SJSA1 (cell line): ENCODE measurements around the gene ATOH8. TPM values are rescaled to one million over a fixed set of nuclear protein-coding genes. Genes with fewer than 3 reads are reported as not detected.

Experiments used
- DNase-seq, 2 experiments: peaks; one replicate each; pipeline ENCODE4 v3.0.0-alpha.2; 2015 to 2020; ENCODE audit warnings: low spot score in 2 of 2, low read depth in 1 of 2
- H3K27ac ChIP-seq: fragments of 250-450 bp; sonication (Bioruptor Pico); 2 replicates; pipeline ENCODE4 v1.5.1; 2020; ENCODE audit warnings: mild to moderate bottlenecking, moderate library complexity
- H3K27me3 ChIP-seq: fragments of 250-450 bp; sonication (Bioruptor Pico); replicated peaks from 2 replicates; pipeline ENCODE4 v1.5.1; 2020; ENCODE audit warnings: mild to moderate bottlenecking, moderate library complexity
- H3K36me3 ChIP-seq: fragments of 250-450 bp; sonication (Bioruptor Pico); 2 replicates; pipeline ENCODE4 v1.5.1; 2020; ENCODE audit warnings: mild to moderate bottlenecking
- H3K4me1 ChIP-seq: fragments of 250-450 bp; sonication (Bioruptor Pico); replicated peaks from 2 replicates; pipeline ENCODE4 v1.6.1; 2021; ENCODE audit warnings: mild to moderate bottlenecking
- H3K4me3 ChIP-seq: fragments of 250-450 bp; sonication (Bioruptor Pico); 2 replicates; pipeline ENCODE4 v1.5.1; 2020; ENCODE audit warnings: mild to moderate bottlenecking
- H3K9me3 ChIP-seq: fragments of 250-450 bp; sonication (Bioruptor Pico); replicated peaks from 2 replicates; pipeline ENCODE4 v1.5.1; 2020; ENCODE audit warnings: mild to moderate bottlenecking
- total RNA-seq: library from RNA; depleted of rRNA; stranded (reverse); fragments of >200 nt; shearing (Covaris generic); gene quantifications from 2 replicates; pipeline ENCODE4 v1.2.3, GENCODE V29; 2014

ATOH8 gene
- total RNA-seq, 1 experiment from 2014 or later = 16.4 TPM

- H3K27me3 ChIP-seq = no peaks in the 10 kb centered on the region
- H3K4me1 ChIP-seq = peaks cover 11% of the 10 kb centered on the region
- H3K36me3 ChIP-seq = peaks cover 31% of the 10 kb centered on the region
- H3K27ac ChIP-seq = no peak overlapping the region
- no peak overlapping the region for H3K4me3 ChIP-seq
- DNase-seq = no peak
- H3K9me3 ChIP-seq = no peaks in the 10 kb centered on the region
Measured at GRCh38 chr2:85779641-85780315, 26.0 kb downstream of the ATOH8 start.

- no peaks in the 10 kb centered on the region for H3K27me3 ChIP-seq
- DNase-seq = no peak
- peaks cover 31% of the 10 kb centered on the region for H3K36me3 ChIP-seq
- H3K4me3 ChIP-seq = no peak overlapping the region
- H3K9me3 ChIP-seq = no peaks in the 10 kb centered on the region; the same call in 1 of the 2 replicates
- peaks cover 11% of the 10 kb centered on the region for H3K4me1 ChIP-seq
- no peak overlapping the region for H3K27ac ChIP-seq
Measured at GRCh38 chr2:85780316-85781012, 26.7 kb downstream of the ATOH8 start.

GRCh38 chr2:85781013-85781332 lies 27.2 kb downstream of the ATOH8 start:
- no peaks in the 10 kb centered on the region for H3K27me3 ChIP-seq
- H3K27ac ChIP-seq = no peak overlapping the region
- peaks cover 31% of the 10 kb centered on the region for H3K36me3 ChIP-seq
- H3K4me1 ChIP-seq = peaks cover 13% of the 10 kb centered on the region
- no peak overlapping the region for H3K4me3 ChIP-seq
- no peaks in the 10 kb centered on the region; the same call in 1 of the 2 replicates for H3K9me3 ChIP-seq
- DNase-seq = no peak

- H3K27me3 ChIP-seq = no peaks in the 10 kb centered on the region
- H3K4me3 ChIP-seq = no peak overlapping the region
- H3K36me3 ChIP-seq = peaks cover 31% of the 10 kb centered on the region
- no peaks in the 10 kb centered on the region; the same call in 1 of the 2 replicates for H3K9me3 ChIP-seq
- H3K27ac ChIP-seq = no peak overlapping the region
- DNase-seq = no peak
- H3K4me1 ChIP-seq = peaks cover 17% of the 10 kb centered on the region
Measured at GRCh38 chr2:85783796-85784195, 30.0 kb downstream of the ATOH8 start.

- no peak for DNase-seq
- no peaks in the 10 kb centered on the region; the same call in 1 of the 2 replicates for H3K9me3 ChIP-seq
- no peak overlapping the region for H3K27ac ChIP-seq
- no peak overlapping the region for H3K4me3 ChIP-seq
- no peaks in the 10 kb centered on the region for H3K27me3 ChIP-seq
- H3K4me1 ChIP-seq = peaks cover 19% of the 10 kb centered on the region
- peaks cover 31% of the 10 kb centered on the region for H3K36me3 ChIP-seq
Measured at GRCh38 chr2:85784474-85784986, 30.7 kb downstream of the ATOH8 start.

- Histone ChIP-seq H3K36me3 (peaks cover 28% of the 10 kb centered on the region), H3K9me3 (no peaks in the 10 kb centered on the region; the same call in 1 of the 2 replicates), H3K4me1 (peaks cover 19% of the 10 kb centered on the region), H3K4me3 (no peak overlapping the region), H3K27ac (no peak overlapping the region), H3K27me3 (no peaks in the 10 kb centered on the region)
- DNase-seq = peak in 1 of 2 experiments; percentile 53
Measured at GRCh38 chr2:85785027-85785822, 31.4 kb downstream of the ATOH8 start.

GRCh38 chr2:85785871-85786270 lies 32.1 kb downstream of the ATOH8 start:
- peaks cover 19% of the 10 kb centered on the region for H3K4me1 ChIP-seq
- DNase-seq = no peak
- no peaks in the 10 kb centered on the region for H3K27me3 ChIP-seq
- no peak overlapping the region for H3K4me3 ChIP-seq
- peaks cover 25% of the 10 kb centered on the region for H3K36me3 ChIP-seq
- H3K9me3 ChIP-seq = no peaks in the 10 kb centered on the region; the same call in 1 of the 2 replicates
- no peak overlapping the region for H3K27ac ChIP-seq

- no peak overlapping the region for H3K4me3 ChIP-seq
Measured at GRCh38 chr2:85786444-85786843, 32.7 kb downstream of the ATOH8 start.

GRCh38 chr2:85786865-85787264 lies 33.1 kb downstream of the ATOH8 start:
- DNase-seq = no peak
- H3K9me3 ChIP-seq = no peaks in the 10 kb centered on the region; the same call in 1 of the 2 replicates
- no peaks in the 10 kb centered on the region for H3K27me3 ChIP-seq
- no peak overlapping the region for H3K4me3 ChIP-seq
- H3K4me1 ChIP-seq = peaks cover 22% of the 10 kb centered on the region
- H3K27ac ChIP-seq = no peak overlapping the region
- H3K36me3 ChIP-seq = peaks cover 20% of the 10 kb centered on the region

More at GRCh38 chr2:85786444-85786843, 32.7 kb downstream of the ATOH8 start:
- peaks cover 19% of the 10 kb centered on the region for H3K4me1 ChIP-seq
- no peak for DNase-seq
- peaks cover 20% of the 10 kb centered on the region for H3K36me3 ChIP-seq
- no peak overlapping the region for H3K27ac ChIP-seq
- H3K9me3 ChIP-seq = no peaks in the 10 kb centered on the region; the same call in 1 of the 2 replicates
- H3K27me3 ChIP-seq = no peaks in the 10 kb centered on the region

- Histone ChIP-seq H3K4me1 (peaks cover 28% of the 10 kb centered on the region), H3K36me3 (peaks cover 17% of the 10 kb centered on the region), H3K27ac (no peak overlapping the region), H3K4me3 (no peak overlapping the region), H3K9me3 (no peaks in the 10 kb centered on the region; the same call in 1 of the 2 replicates), H3K27me3 (no peaks in the 10 kb centered on the region)
- no peak for DNase-seq
Measured at GRCh38 chr2:85787282-85787980, 33.6 kb downstream of the ATOH8 start.

GRCh38 chr2:85787981-85788340 lies 34.2 kb downstream of the ATOH8 start:
- no peak for DNase-seq
- Histone ChIP-seq H3K4me3 (no peak overlapping the region), H3K36me3 (peaks cover 14% of the 10 kb centered on the region), H3K9me3 (no peaks in the 10 kb centered on the region; the same call in 1 of the 2 replicates), H3K4me1 (peaks cover 33% of the 10 kb centered on the region), H3K27ac (no peak overlapping the region), H3K27me3 (no peaks in the 10 kb centered on the region)

GRCh38 chr2:85788603-85789002 lies 34.8 kb downstream of the ATOH8 start:
- H3K4me1 ChIP-seq = peaks cover 40% of the 10 kb centered on the region
- no peak for DNase-seq
- peaks cover 14% of the 10 kb centered on the region for H3K36me3 ChIP-seq
- no peak overlapping the region for H3K27ac ChIP-seq
- H3K27me3 ChIP-seq = no peaks in the 10 kb centered on the region
- H3K9me3 ChIP-seq = no peaks in the 10 kb centered on the region; the same call in 1 of the 2 replicates
- H3K4me3 ChIP-seq = no peak overlapping the region

GRCh38 chr2:85789271-85789670 lies 35.5 kb downstream of the ATOH8 start:
- Histone ChIP-seq H3K4me3 (no peak overlapping the region), H3K27ac (no peak overlapping the region), H3K27me3 (no peaks in the 10 kb centered on the region), H3K9me3 (no peaks in the 10 kb centered on the region; the same call in 1 of the 2 replicates), H3K36me3 (peaks cover 14% of the 10 kb centered on the region), H3K4me1 (peaks cover 46% of the 10 kb centered on the region)
- DNase-seq = no peak
